H1 (cell line): ENCODE data around the gene GULP1. TPM values are rescaled to one million over a fixed set of nuclear protein-coding genes. Genes with fewer than 3 reads are reported as not detected.

ENCODE experiments used
- CTCF ChIA-PET: fragments of 300-600 bp; sonication (Branson Sonifier 250); formaldehyde crosslinking; loops from one replicate; lab custom pipeline; 2021; ENCODE audit not compliant: partially characterized antibody; lab: Charles Lee
- POLR2A ChIA-PET: fragments of 300-600 bp; sonication (Branson Sonifier 250); formaldehyde crosslinking; loops from one replicate; lab custom pipeline; 2021; ENCODE audit warnings: inconsistent platforms; ENCODE audit not compliant: partially characterized antibody; lab: Charles Lee
- DNase-seq, 2 experiments: peaks; one replicate each; pipeline versions ENCODE4 v3.0.0 to v3.0.0-alpha.2; 2010 to 2022; ENCODE audit warnings: low spot score in 2 of 2, low read depth in 1 of 2, mixed read lengths in 1 of 2
- FAIRE-seq: peaks from 2 replicates; lab custom pipeline; 2011; peaks lifted over from hg19 to GRCh38; lab: Jason Lieb, UNC
- H2AFZ ChIP-seq: 2 replicates; pipeline ENCODE4 v1.8.1; 2012; ENCODE audit warnings: low read length, inconsistent platforms
- H2AK5ac ChIP-seq: 2 replicates; pipeline ENCODE4 v1.6.1; 2013; ENCODE audit warnings: low read depth, low read length
- H2BK120ac ChIP-seq: replicated peaks from 2 replicates; pipeline ENCODE3; 2013; ENCODE audit warnings: low read depth, low read length, inconsistent platforms
- H2BK12ac ChIP-seq: 2 replicates; pipeline ENCODE4 v1.6.1; 2013; ENCODE audit warnings: low read depth, low read length
- H2BK15ac ChIP-seq: 2 replicates; pipeline ENCODE4 v1.6.1; 2013; ENCODE audit warnings: low read length
- H2BK20ac ChIP-seq: 2 replicates; pipeline ENCODE4 v1.6.1; 2013; ENCODE audit warnings: low read length
- H2BK5ac ChIP-seq: 2 replicates; pipeline ENCODE4 v1.6.1; 2013; ENCODE audit warnings: low read depth, low read length
- H3K14ac ChIP-seq: 2 replicates; pipeline ENCODE4 v1.6.1; 2013; ENCODE audit warnings: inconsistent platforms; ENCODE audit not compliant: insufficient read length
- H3K18ac ChIP-seq: 2 replicates; pipeline ENCODE4 v1.6.1; 2013; ENCODE audit warnings: low read length; ENCODE audit errors: extremely low read depth
- H3K23ac ChIP-seq: 2 replicates; pipeline ENCODE4 v1.6.1; 2013; ENCODE audit warnings: inconsistent platforms; ENCODE audit not compliant: insufficient read length
- H3K23me2 ChIP-seq: 2 replicates; pipeline ENCODE4 v1.6.1; 2013; ENCODE audit warnings: low read depth, low read length
- H3K27ac ChIP-seq: 2 replicates; pipeline ENCODE4 v1.6.1; 2011; ENCODE audit warnings: low read depth, low read length, inconsistent platforms
- H3K27me3 ChIP-seq, 4 experiments: replicated peaks in 1 of 4; 1 replicate in 1 of 4; 2 replicates in 3 of 4; pipeline versions ENCODE4 v1.6.1 to v1.8.1; 2011 to 2013; ENCODE audit warnings: low read length in 3 of 4, mild to moderate bottlenecking in 3 of 4, inconsistent platforms in 2 of 4, mixed read lengths in 2 of 4, moderate library complexity in 1 of 4; ENCODE audit not compliant: control insufficient read depth in 3 of 4, insufficient read depth in 3 of 4; ENCODE audit errors: extremely low read depth in 1 of 4
- H3K36me3 ChIP-seq, 4 experiments: 2 replicates each; pipeline versions ENCODE4 v1.6.1 to v1.8.1; 2011 to 2013; ENCODE audit warnings: mild to moderate bottlenecking in 4 of 4, low read length in 3 of 4, moderate library complexity in 2 of 4, control low read depth in 1 of 4, inconsistent platforms in 1 of 4; ENCODE audit not compliant: insufficient read depth in 4 of 4, control insufficient read depth in 2 of 4
- H3K4ac ChIP-seq: replicated peaks from 2 replicates; pipeline ENCODE3; 2013; ENCODE audit warnings: low read length, low read depth, mixed read lengths, inconsistent platforms; ENCODE audit not compliant: insufficient read length
- H3K4me1 ChIP-seq, 4 experiments: replicated peaks in 1 of 4; 1 replicate in 1 of 4; 2 replicates in 3 of 4; pipeline versions ENCODE4 v1.6.1 to v1.8.1; 2011 to 2013; ENCODE audit warnings: low read length in 3 of 4, inconsistent platforms in 2 of 4, mixed read lengths in 1 of 4; ENCODE audit not compliant: insufficient read depth in 4 of 4, control insufficient read depth in 3 of 4
- H3K4me2 ChIP-seq, 2 experiments: 2 replicates each; pipeline versions ENCODE4 v1.6.1 to v1.8.1; 2011 to 2013; ENCODE audit warnings: low read depth in 2 of 2, low read length in 2 of 2, control low read depth in 1 of 2, inconsistent platforms in 1 of 2, mild to moderate bottlenecking in 1 of 2; ENCODE audit not compliant: insufficient read depth in 1 of 2
- H3K4me3 ChIP-seq, 4 experiments: fragments of 200-600, 300-600 bp in 1 of 4; sonication (generic), shearing (Covaris generic), sonication (Bioruptor Twin) in 1 of 4; 2 replicates each; pipeline versions ENCODE4 v1.5.1 to v1.8.1; 2011 to 2016; ENCODE audit warnings: low read length in 4 of 4, low read depth in 3 of 4, control low read depth in 2 of 4, inconsistent platforms in 2 of 4, mild to moderate bottlenecking in 2 of 4, mixed read lengths in 1 of 4, moderate library complexity in 1 of 4; ENCODE audit not compliant: insufficient read depth in 2 of 4; ENCODE audit errors: extremely low read depth in 1 of 4
- H3K56ac ChIP-seq: replicated peaks from 2 replicates; pipeline ENCODE3; 2013; ENCODE audit warnings: low read depth, mild to moderate bottlenecking, mixed read lengths, low read length, inconsistent platforms; ENCODE audit not compliant: insufficient read length
- H3K79me1 ChIP-seq: 2 replicates; pipeline ENCODE4 v1.6.1; 2013; ENCODE audit warnings: low read depth, low read length, control low read depth
- H3K79me2 ChIP-seq, 2 experiments: 2 replicates each; pipeline versions ENCODE4 v1.6.1 to v1.8.1; 2012 to 2013; ENCODE audit warnings: low read length in 2 of 2, mild to moderate bottlenecking in 2 of 2, inconsistent platforms in 1 of 2; ENCODE audit not compliant: insufficient read depth in 2 of 2, control insufficient read depth in 1 of 2
- H3K9ac ChIP-seq, 4 experiments: replicated peaks in 1 of 4; 1 replicate in 1 of 4; 2 replicates in 3 of 4; pipeline versions ENCODE4 v1.6.1 to v1.8.1; 2011 to 2013; ENCODE audit warnings: low read depth in 3 of 4, low read length in 3 of 4, control low read depth in 2 of 4, mild to moderate bottlenecking in 2 of 4, moderate library complexity in 2 of 4, inconsistent platforms in 1 of 4; ENCODE audit errors: extremely low read depth in 1 of 4
- H3K9me3 ChIP-seq, 2 experiments: 2 replicates each; pipeline versions ENCODE4 v1.6.1 to v1.8.1; 2012 to 2013; ENCODE audit warnings: mild to moderate bottlenecking in 2 of 2, moderate library complexity in 2 of 2, control low read depth in 1 of 2, inconsistent platforms in 1 of 2, low read depth in 1 of 2, low read length in 1 of 2, mixed read lengths in 1 of 2; ENCODE audit not compliant: insufficient read depth in 2 of 2
- H4K20me1 ChIP-seq, 2 experiments: replicated peaks in 1 of 2; 2 replicates each; pipeline versions ENCODE3 to v1.8.1; 2011 to 2013; ENCODE audit warnings: inconsistent platforms in 2 of 2, low read length in 2 of 2, mild to moderate bottlenecking in 1 of 2; ENCODE audit not compliant: insufficient read depth in 2 of 2, control insufficient read depth in 1 of 2
- H4K5ac ChIP-seq: 2 replicates; pipeline ENCODE4 v1.6.1; 2013; ENCODE audit warnings: low read length, low read depth, mixed read lengths, inconsistent platforms; ENCODE audit not compliant: insufficient read length
- H4K8ac ChIP-seq: 2 replicates; pipeline ENCODE4 v1.8.0; 2013; ENCODE audit warnings: mild to moderate bottlenecking, moderate library complexity, low read length, inconsistent platforms; ENCODE audit not compliant: insufficient read depth; ENCODE audit errors: extremely low read depth
- H4K91ac ChIP-seq: replicated peaks from 2 replicates; pipeline ENCODE3; 2013; ENCODE audit warnings: low read length, mixed read lengths, inconsistent platforms; ENCODE audit not compliant: insufficient read length
- ATF3 ChIP-seq: IDR thresholded peaks from 2 replicates; pipeline ENCODE4 v1.6.1; 2011; ENCODE audit warnings: low read depth, mild to moderate bottlenecking, low read length; ENCODE audit not compliant: insufficient read depth
- BCL11A ChIP-seq, 2 experiments: IDR thresholded peaks; one replicate each; pipeline ENCODE4 v1.6.1; 2011; ENCODE audit warnings: low read depth in 2 of 2, low read length in 2 of 2, mild to moderate bottlenecking in 2 of 2
- CHD1 ChIP-seq: IDR thresholded peaks from 2 replicates; pipeline ENCODE4 v1.6.1; 2012; ENCODE audit warnings: low read depth, low read length, improper control_type of control experiment
- JUND ChIP-seq: IDR thresholded peaks from 2 replicates; pipeline ENCODE4 v1.6.1; 2011; ENCODE audit warnings: mild to moderate bottlenecking, improper control_type of control experiment, low read length
- KDM1A ChIP-seq: fragments of 200-600, 300-600 bp; sonication (generic); IDR thresholded peaks from 2 replicates; pipeline ENCODE4 v1.7.1; 2016; ENCODE audit warnings: mild to moderate bottlenecking, low read length, borderline replicate concordance
- MAFK ChIP-seq: IDR thresholded peaks from 2 replicates; pipeline ENCODE4 v1.6.1; 2012; ENCODE audit warnings: low read depth, mild to moderate bottlenecking, improper control_type of control experiment, low read length
- PHF8 ChIP-seq: fragments of 200-600 bp; sonication (generic); conservative IDR thresholded peaks from 2 replicates; pipeline ENCODE4 v1.7.1; 2012; ENCODE audit warnings: low read depth, mild to moderate bottlenecking, inconsistent platforms, low read length, moderate library complexity
- TEAD4 ChIP-seq: IDR thresholded peaks from 2 replicates; pipeline ENCODE4 v1.6.1; 2012; ENCODE audit warnings: low read depth, low read length, inconsistent platforms, mixed read lengths
- polyA plus RNA-seq, 7 experiments: library from polyadenylated mRNA; depleted of rRNA in 3 of 7; stranded (reverse) in 5 of 7; unstranded in 2 of 7; fragments of >200 nt in 5 of 7; fragments of 200-250 nt in 2 of 7; gene quantifications; 1 replicate in 5 of 7; 2 replicates in 1 of 7; 4 replicates in 1 of 7; pipeline versions ENCODE4 v1.2.1 to v1.2.3, GENCODE V29; 2011 to 2013; ENCODE audit warnings: missing spikeins in 2 of 7, mixed read lengths in 2 of 7
- total RNA-seq: library from RNA; stranded (reverse); fragmentation: NEBNext Ultra II Directional; extraction: Animal tissue kit (Norgen Biotek cat#: 25700); gene quantifications from 2 replicates; pipeline ENCODE4 v1.2.1, GENCODE V29; 2021
- TF ChIP-seq, protein P1 (sequence below): IDR thresholded peaks from 2 replicates; pipeline ENCODE4 v1.6.1; 2012; ENCODE audit warnings: low read length, inconsistent platforms

Gene GULP1
- total and polyA plus RNA-seq, 2 of the 8 experiments (the other 6 are each of a cell fraction or from before 2014, with no cell fraction given) = 69.7 to 139 TPM

DNA sequence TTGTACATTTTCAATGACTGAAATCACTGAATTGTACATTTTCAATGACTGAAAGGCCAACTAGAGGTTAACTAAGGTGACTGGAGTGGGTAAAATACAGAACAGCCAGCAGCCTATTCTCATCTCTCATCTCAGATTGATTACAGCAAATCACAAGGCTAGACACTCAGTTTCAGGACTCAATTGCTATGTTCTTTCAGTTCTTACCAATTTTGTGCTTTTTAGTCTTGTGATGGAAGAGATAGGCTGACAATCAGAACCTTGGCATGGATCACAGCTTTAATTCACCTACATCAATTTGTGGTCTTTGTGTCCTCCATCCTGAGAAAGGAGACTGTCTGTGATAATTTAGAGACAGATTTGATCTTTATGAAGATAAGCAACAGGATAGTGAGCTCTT lies 124.7 kb downstream of the GULP1 start:
- Histone ChIP-seq H2AK5ac (no peak overlapping the region), H2AFZ (no peak overlapping the region), H3K23ac (no peak overlapping the region), H3K9ac (no peak overlapping the region), H3K27ac (no peak overlapping the region), H2BK12ac (no peak overlapping the region), H3K79me2 (peaks cover 0 to 96% of the 10 kb centered on the region in 2 experiments; a peak in 2 of 4 replicates), H2BK20ac (no peak overlapping the region), H4K5ac (no peak overlapping the region), H3K14ac (no peak overlapping the region), H3K27me3 (no peaks in the 10 kb centered on the region), H3K23me2 (no peaks in the 10 kb centered on the region), H3K4me1 (peaks cover 0 to 6% (median 2%) of the 10 kb centered on the region in 4 experiments; a peak in 5 of 7 replicates), H3K18ac (no peak overlapping the region), H2BK15ac (no peak overlapping the region), H2BK5ac (no peak overlapping the region), H3K79me1 (peaks cover 4% of the 10 kb centered on the region; the same call in 1 of the 2 replicates), H3K36me3 (no peaks in the 10 kb centered on the region; a peak in 1 of 8 replicates), H3K9me3 (no peaks in the 10 kb centered on the region; a peak in 1 of 4 replicates), H3K56ac (no peak overlapping the region), H4K91ac (no peak overlapping the region), H3K4me3 (no peak overlapping the region), H3K4ac (no peak overlapping the region), H2BK120ac (no peak overlapping the region), H4K20me1 (peaks cover 2 to 3% of the 10 kb centered on the region in 2 experiments), H4K8ac (no peak overlapping the region), H3K4me2 (no peak overlapping the region)
- CTCF ChIA-PET = interaction anchor here (0.6 to 2.4 kb wide), 5 partner anchors 9 to 125 kb away, joined by 3 to 8 read pairs (median 3); partner anchors contain the start of gene GULP1
- DNase-seq = no peak
- TF ChIP-seq ATF3 = no peak
- no peak for TF ChIP-seq PHF8
- TF ChIP-seq, protein P1, sequence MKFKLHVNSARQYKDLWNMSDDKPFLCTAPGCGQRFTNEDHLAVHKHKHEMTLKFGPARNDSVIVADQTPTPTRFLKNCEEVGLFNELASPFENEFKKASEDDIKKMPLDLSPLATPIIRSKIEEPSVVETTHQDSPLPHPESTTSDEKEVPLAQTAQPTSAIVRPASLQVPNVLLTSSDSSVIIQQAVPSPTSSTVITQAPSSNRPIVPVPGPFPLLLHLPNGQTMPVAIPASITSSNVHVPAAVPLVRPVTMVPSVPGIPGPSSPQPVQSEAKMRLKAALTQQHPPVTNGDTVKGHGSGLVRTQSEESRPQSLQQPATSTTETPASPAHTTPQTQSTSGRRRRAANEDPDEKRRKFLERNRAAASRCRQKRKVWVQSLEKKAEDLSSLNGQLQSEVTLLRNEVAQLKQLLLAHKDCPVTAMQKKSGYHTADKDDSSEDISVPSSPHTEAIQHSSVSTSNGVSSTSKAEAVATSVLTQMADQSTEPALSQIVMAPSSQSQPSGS = no peak
- TF ChIP-seq KDM1A = no peak
- no peak for TF ChIP-seq TEAD4
- TF ChIP-seq CHD1 = no peak
- TF ChIP-seq MAFK = no peak
- TF ChIP-seq BCL11A (IDR thresholded peaks at IDR 0.05; ENCODE audit: low read depth in 2 of 2, low read length in 2 of 2) = no peak
- TF ChIP-seq JUND = no peak
- FAIRE-seq = no peak
- POLR2A ChIA-PET = no interaction called here
